Lung (tissue), 12 donors: ENCODE data around the gene SFXN5. TPM values are rescaled to one million over a fixed set of nuclear protein-coding genes. Genes with fewer than 3 reads are reported as not detected.

ENCODE experiments used
- ATAC-seq: fragments of 200-7000 bp; cut with Tn5 transposase; one replicate; pipeline ENCODE4 v1.9.1; 2020; ENCODE audit warnings: moderate number of reproducible peaks; ENCODE audit not compliant: insufficient read depth, low FRiP score
- DNase-seq, 3 donors: peaks; one replicate each; pipeline ENCODE4 v3.0.0-alpha.2; 2013 to 2017
- H3K27ac ChIP-seq, 2 donors: one replicate each; pipeline ENCODE4 v1.5.1; 2013; ENCODE audit warnings: mild to moderate bottlenecking in 2 of 2, moderate library complexity in 2 of 2, control low read depth in 1 of 2, inconsistent platforms in 1 of 2, low read depth in 1 of 2, low read length in 1 of 2
- H3K27me3 ChIP-seq, 3 donors: one replicate each; pipeline ENCODE4 v1.5.1; 2013; ENCODE audit warnings: low read length in 2 of 3; ENCODE audit not compliant: control insufficient read depth in 3 of 3, insufficient read depth in 3 of 3
- H3K36me3 ChIP-seq, 4 donors: one replicate each; pipeline ENCODE4 v1.5.1; 2013; ENCODE audit warnings: low read length in 4 of 4, mild to moderate bottlenecking in 1 of 4, moderate library complexity in 1 of 4; ENCODE audit not compliant: control insufficient read depth in 4 of 4, insufficient read depth in 4 of 4
- H3K4me1 ChIP-seq, 5 donors: one replicate each; pipeline ENCODE4 v1.5.1; 2013; ENCODE audit warnings: low read length in 5 of 5, mild to moderate bottlenecking in 2 of 5, moderate library complexity in 1 of 5; ENCODE audit not compliant: control insufficient read depth in 5 of 5, insufficient read depth in 5 of 5
- H3K4me3 ChIP-seq: one replicate; pipeline ENCODE4 v1.5.1; 2013; ENCODE audit warnings: mild to moderate bottlenecking, control low read depth, moderate library complexity
- H3K9ac ChIP-seq, 2 donors: one replicate each; pipeline ENCODE4 v1.5.1; 2013; ENCODE audit warnings: low read length in 2 of 2, control low read depth in 1 of 2; ENCODE audit not compliant: insufficient read depth in 1 of 2
- H3K9me3 ChIP-seq, 4 donors: one replicate each; pipeline ENCODE4 v1.5.1; 2013; ENCODE audit warnings: low read length in 3 of 4, mild to moderate bottlenecking in 1 of 4, moderate library complexity in 1 of 4; ENCODE audit not compliant: control insufficient read depth in 4 of 4, insufficient read depth in 3 of 4
- WGBS, 2 donors: extraction: QIAGEN DNeasy Blood & Tissue Kit; methylation state at CpG; one replicate each; pipeline ENCODE4 v1.1.7; 2013; 5-methylcytosine and 5-hydroxymethylcytosine counted together
- polyA plus RNA-seq, 2 donors: library from polyadenylated mRNA; stranded (reverse); fragments of 200-250 nt; gene quantifications; one replicate each; pipeline ENCODE4 v1.2.1, GENCODE V29; 2013
- total RNA-seq, 2 donors: library from RNA; depleted of rRNA in 1 of 2; stranded (reverse); fragments of >200 nt in 1 of 2; gene quantifications; one replicate each; pipeline ENCODE4 v1.2.1, GENCODE V29; 2014 to 2021
- TF ChIP-seq, protein P1 (sequence below): IDR thresholded peaks from 2 replicates; pipeline ENCODE4 v1.5.1; 2012; ENCODE audit warnings: mild to moderate bottlenecking; ENCODE audit errors: control extremely low read depth, extremely low read depth
- donor health status: control.
- donor health status: control.
- donor health status: Bipolar disorder and iron deficiency.
- donor health status: healthy.
- donor health status: DM: yes; HTN: yes; CAD: no.

The SFXN5 gene
- total and polyA plus RNA-seq, 4 donors, result 8.3 to 15.6 (median 9.6) TPM

- DNase-seq (no peak), ATAC-seq (no peak)
- WGBS, 2 donors, result 95 to 99% methylated on average over 2 of the region's 2 CpGs
- H3K27ac ChIP-seq, result no peak overlapping the region
- no peak overlapping the region for H3K9ac ChIP-seq
- no peaks in the 10 kb centered on the region for H3K27me3 ChIP-seq
- H3K4me1 ChIP-seq, result peaks cover 0 to 17% (median 3%) of the 10 kb centered on the region in 5 donors
- no peaks in the 10 kb centered on the region for H3K36me3 ChIP-seq
- TF ChIP-seq, protein P1, sequence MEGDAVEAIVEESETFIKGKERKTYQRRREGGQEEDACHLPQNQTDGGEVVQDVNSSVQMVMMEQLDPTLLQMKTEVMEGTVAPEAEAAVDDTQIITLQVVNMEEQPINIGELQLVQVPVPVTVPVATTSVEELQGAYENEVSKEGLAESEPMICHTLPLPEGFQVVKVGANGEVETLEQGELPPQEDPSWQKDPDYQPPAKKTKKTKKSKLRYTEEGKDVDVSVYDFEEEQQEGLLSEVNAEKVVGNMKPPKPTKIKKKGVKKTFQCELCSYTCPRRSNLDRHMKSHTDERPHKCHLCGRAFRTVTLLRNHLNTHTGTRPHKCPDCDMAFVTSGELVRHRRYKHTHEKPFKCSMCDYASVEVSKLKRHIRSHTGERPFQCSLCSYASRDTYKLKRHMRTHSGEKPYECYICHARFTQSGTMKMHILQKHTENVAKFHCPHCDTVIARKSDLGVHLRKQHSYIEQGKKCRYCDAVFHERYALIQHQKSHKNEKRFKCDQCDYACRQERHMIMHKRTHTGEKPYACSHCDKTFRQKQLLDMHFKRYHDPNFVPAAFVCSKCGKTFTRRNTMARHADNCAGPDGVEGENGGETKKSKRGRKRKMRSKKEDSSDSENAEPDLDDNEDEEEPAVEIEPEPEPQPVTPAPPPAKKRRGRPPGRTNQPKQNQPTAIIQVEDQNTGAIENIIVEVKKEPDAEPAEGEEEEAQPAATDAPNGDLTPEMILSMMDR, result no peak
- H3K4me3 ChIP-seq, result no peak overlapping the region
- no peaks in the 10 kb centered on the region for H3K9me3 ChIP-seq
Measured at GRCh38 chr2:73105511-73105971, 34.0 kb upstream of the SFXN5 start.

GRCh38 chr2:73104933-73105332, 33.4 kb upstream of the SFXN5 start:
- 86 to 87% methylated on average over 3 of the region's 3 CpGs for WGBS, 2 donors
- TF ChIP-seq, protein P1, result no peak

GRCh38 chr2:73103018-73103542, 31.6 kb upstream of the SFXN5 start:
- ATAC-seq, result no peak
- Histone ChIP-seq H3K4me1 (peaks cover 0 to 17% (median 0%) of the 10 kb centered on the region in 5 donors), H3K9me3 (no peaks in the 10 kb centered on the region), H3K36me3 (no peaks in the 10 kb centered on the region), H3K27me3 (no peaks in the 10 kb centered on the region), H3K27ac (no peak overlapping the region), H3K9ac (no peak overlapping the region), H3K4me3 (no peak overlapping the region)
- 61 to 62% methylated on average over 2 of the region's 2 CpGs for WGBS, 2 donors
- TF ChIP-seq, protein P1, result no peak
- DNase-seq, result no peak

More at GRCh38 chr2:73104933-73105332, 33.4 kb upstream of the SFXN5 start:
- Histone ChIP-seq H3K27me3 (no peaks in the 10 kb centered on the region), H3K4me1 (peaks cover 0 to 17% (median 0%) of the 10 kb centered on the region in 5 donors), H3K9me3 (no peaks in the 10 kb centered on the region), H3K9ac (no peak overlapping the region), H3K27ac (no peak overlapping the region), H3K36me3 (no peaks in the 10 kb centered on the region), H3K4me3 (no peak overlapping the region)
- ATAC-seq, result no peak
- DNase-seq, result no peak
